SK-N-SH (cell line): ENCODE measurements around the gene NECTIN2. TPM values are rescaled to one million over a fixed set of nuclear protein-coding genes. Genes with fewer than 3 reads are reported as not detected.

Source experiments
- CTCF ChIA-PET: fragments of 300-600, 350-600 bp; formaldehyde crosslinking; extraction: SDS; loops from one replicate; lab custom pipeline; 2021; lab: Yijun Ruan, JAX
- POLR2A ChIA-PET: fragments of 350-600 bp; sonication (Branson Sonifier 250); formaldehyde crosslinking; extraction: SDS; loops from one replicate; lab custom pipeline; 2020; ENCODE audit warnings: antibody characterized with exemption, inconsistent platforms; lab: Yijun Ruan, JAX
- DNase-seq: peaks from one replicate; pipeline ENCODE4 v3.0.0; 2012
- H2AFZ ChIP-seq: fragments of 200-600 bp; sonication (generic); 2 replicates; pipeline ENCODE4 v1.8.1; 2016; ENCODE audit warnings: antibody characterized with exemption, mild to moderate bottlenecking, low read depth
- H3F3A ChIP-seq: fragments of 200-600 bp; sonication (generic); replicated peaks from 2 replicates; pipeline ENCODE3; 2016; ENCODE audit warnings: antibody characterized with exemption, mild to moderate bottlenecking; ENCODE audit not compliant: insufficient read depth
- H3K27ac ChIP-seq, 2 experiments: fragments of 200-500 bp in 1 of 2; fragments of 200-600 bp in 1 of 2; sonication (Bioruptor generic) in 1 of 2; sonication (generic), shearing (Covaris generic) in 1 of 2; 2 replicates each; pipeline versions ENCODE4 v1.5.1 to v1.6.1; 2014 to 2016; ENCODE audit warnings: low read depth in 2 of 2, inconsistent platforms in 1 of 2, low read length in 1 of 2, mild to moderate bottlenecking in 1 of 2, mixed read lengths in 1 of 2
- H3K27me3 ChIP-seq: fragments of 200-600 bp; sonication (generic), shearing (Covaris generic); 2 replicates; pipeline ENCODE4 v1.6.1; 2016; ENCODE audit warnings: mixed run types; ENCODE audit not compliant: insufficient read depth
- H3K36me3 ChIP-seq, 2 experiments: fragments of 200-500 bp in 1 of 2; fragments of 200-600 bp in 1 of 2; sonication (Bioruptor generic) in 1 of 2; sonication (generic) in 1 of 2; replicated peaks in 1 of 2; 2 replicates each; pipeline versions ENCODE3 to v1.5.1; 2014 to 2016; ENCODE audit warnings: low read length in 1 of 2, mild to moderate bottlenecking in 1 of 2; ENCODE audit not compliant: insufficient read depth in 2 of 2, control insufficient read depth in 1 of 2
- H3K4me1 ChIP-seq, 2 experiments: fragments of 200-500 bp in 1 of 2; fragments of 200-600 bp in 1 of 2; sonication (Bioruptor generic) in 1 of 2; sonication (generic), shearing (Covaris generic) in 1 of 2; 2 replicates each; pipeline versions ENCODE4 v1.5.1 to v1.6.1; 2014 to 2016; ENCODE audit warnings: low read depth in 1 of 2, low read length in 1 of 2, mixed run types in 1 of 2; ENCODE audit not compliant: insufficient read depth in 2 of 2, control insufficient read depth in 1 of 2
- H3K4me2 ChIP-seq: fragments of 200-600 bp; sonication (generic), shearing (Covaris generic); 2 replicates; pipeline ENCODE4 v1.6.1; 2017; ENCODE audit warnings: mixed run types
- H3K4me3 ChIP-seq, 2 experiments: fragments of 200-500 bp in 1 of 2; fragments of 200-600 bp in 1 of 2; sonication (Bioruptor generic) in 1 of 2; sonication (generic), shearing (Covaris generic) in 1 of 2; 2 replicates each; pipeline versions ENCODE4 v1.5.1 to v1.8.1; 2014 to 2016; ENCODE audit warnings: low read depth in 2 of 2, inconsistent platforms in 1 of 2, low read length in 1 of 2, mild to moderate bottlenecking in 1 of 2, mixed read lengths in 1 of 2, moderate library complexity in 1 of 2
- H3K79me2 ChIP-seq: fragments of 200-600 bp; sonication (generic); 2 replicates; pipeline ENCODE4 v1.8.1; 2017; ENCODE audit warnings: mild to moderate bottlenecking; ENCODE audit not compliant: insufficient read depth
- H3K9ac ChIP-seq: fragments of 200-600 bp; sonication (generic); 2 replicates; pipeline ENCODE4 v1.6.1; 2017; ENCODE audit warnings: mixed run types
- H3K9me2 ChIP-seq: fragments of 200-600 bp; sonication (generic); 2 replicates; pipeline ENCODE4 v1.6.1; 2017; ENCODE audit warnings: mixed run types
- H3K9me3 ChIP-seq: fragments of 200-600 bp; sonication (generic); 2 replicates; pipeline ENCODE4 v1.6.1; 2017; ENCODE audit warnings: mixed run types, mild to moderate bottlenecking, moderate library complexity
- H4K20me1 ChIP-seq: fragments of 200-600 bp; sonication (generic); 2 replicates; pipeline ENCODE4 v1.6.1; 2017; ENCODE audit warnings: mild to moderate bottlenecking, mixed run types; ENCODE audit not compliant: insufficient read depth
- CHD2 ChIP-seq: fragments of 150-350 bp; IDR thresholded peaks from 2 replicates; pipeline ENCODE4 v1.6.1; 2018; ENCODE audit warnings: low read length; ENCODE audit not compliant: partially characterized antibody
- CTCF ChIP-seq: fragments of 200-600 bp; sonication (generic); IDR thresholded peaks from 2 replicates; pipeline ENCODE4 v1.6.1; 2017; ENCODE audit warnings: antibody characterized with exemption, mild to moderate bottlenecking, moderate library complexity
- EP300 ChIP-seq, 2 experiments: IDR thresholded peaks; 2 replicates each; pipeline versions ENCODE4 v1.4.0 to v1.6.1; 2012; ENCODE audit warnings: borderline replicate concordance in 1 of 2, low read depth in 1 of 2, low read length in 1 of 2
- EZH2phosphoT487 ChIP-seq: fragments of 200-600 bp; sonication (generic); IDR thresholded peaks from 2 replicates; pipeline ENCODE4 v1.6.1; 2017; ENCODE audit warnings: low read depth, mixed run types, mild to moderate bottlenecking, antibody characterized with exemption, moderate library complexity, borderline replicate concordance
- FOXJ3 ChIP-seq: sonication (generic); formaldehyde crosslinking; IDR thresholded peaks from 2 replicates; pipeline ENCODE4 v1.5.1; 2020; ENCODE audit warnings: mild to moderate bottlenecking, missing genetic modification reagents
- FOXM1 ChIP-seq: IDR thresholded peaks from 2 replicates; pipeline ENCODE4 v1.4.0; 2012; ENCODE audit warnings: low read depth, mild to moderate bottlenecking
- GATA2 ChIP-seq: sonication (generic); formaldehyde crosslinking; IDR thresholded peaks from 2 replicates; pipeline ENCODE4 v1.5.0; 2020; ENCODE audit warnings: mild to moderate bottlenecking, missing genetic modification reagents
- MEF2A ChIP-seq: IDR thresholded peaks from 2 replicates; pipeline ENCODE4 v1.4.0; 2012; ENCODE audit warnings: low read depth, borderline replicate concordance
- MXI1 ChIP-seq: IDR thresholded peaks from 2 replicates; pipeline ENCODE4 v1.6.1; 2012; ENCODE audit warnings: mild to moderate bottlenecking, low read depth, low read length, improper control_type of control experiment
- NRF1 ChIP-seq: IDR thresholded peaks from 2 replicates; pipeline ENCODE4 v1.6.1; 2012; ENCODE audit warnings: low read depth, mild to moderate bottlenecking, low read length
- PBX3 ChIP-seq: IDR thresholded peaks from 2 replicates; pipeline ENCODE4; 2012
- RAD21 ChIP-seq: IDR thresholded peaks from 2 replicates; pipeline ENCODE4 v1.6.1; 2012; ENCODE audit warnings: mild to moderate bottlenecking, low read length
- RFX5 ChIP-seq: IDR thresholded peaks from 2 replicates; pipeline ENCODE4 v1.6.1; 2012; ENCODE audit warnings: mild to moderate bottlenecking, improper control_type of control experiment, low read length
- SMC3 ChIP-seq: IDR thresholded peaks from 2 replicates; pipeline ENCODE4 v1.6.1; 2012; ENCODE audit warnings: low read depth, low read length, improper control_type of control experiment
- TAF1 ChIP-seq: IDR thresholded peaks from 2 replicates; pipeline ENCODE4 v1.6.1; 2012; ENCODE audit warnings: low read depth, mild to moderate bottlenecking, low read length, moderate library complexity, borderline replicate concordance
- TEAD4 ChIP-seq: IDR thresholded peaks from 2 replicates; pipeline ENCODE4 v1.4.0; 2012; ENCODE audit warnings: mild to moderate bottlenecking, borderline replicate concordance; ENCODE audit not compliant: insufficient read depth
- YY1 ChIP-seq: IDR thresholded peaks from 2 replicates; pipeline ENCODE4 v1.4.0; 2012; ENCODE audit warnings: low read depth, mild to moderate bottlenecking
- WGBS: methylation state at CpG from one replicate; pipeline ENCODE4 v1.1.6; 2017; ENCODE audit warnings: low lambda C conversion rate; 5-methylcytosine and 5-hydroxymethylcytosine counted together
- polyA plus RNA-seq, 3 experiments: library from polyadenylated mRNA; depleted of rRNA; stranded (reverse); fragments of >200 nt; gene quantifications; 2 replicates each; pipeline ENCODE4 v1.2.3, GENCODE V29; 2012
- TF ChIP-seq, protein P1 (sequence below): fragments of 150-350 bp; IDR thresholded peaks from 2 replicates; pipeline ENCODE4 v1.6.1; 2016; ENCODE audit warnings: mild to moderate bottlenecking, low read depth, low read length

Gene NECTIN2
- polyA plus RNA-seq, 1 of the 3 experiments (the other 2 are of a cell fraction): 121 TPM

DNA sequence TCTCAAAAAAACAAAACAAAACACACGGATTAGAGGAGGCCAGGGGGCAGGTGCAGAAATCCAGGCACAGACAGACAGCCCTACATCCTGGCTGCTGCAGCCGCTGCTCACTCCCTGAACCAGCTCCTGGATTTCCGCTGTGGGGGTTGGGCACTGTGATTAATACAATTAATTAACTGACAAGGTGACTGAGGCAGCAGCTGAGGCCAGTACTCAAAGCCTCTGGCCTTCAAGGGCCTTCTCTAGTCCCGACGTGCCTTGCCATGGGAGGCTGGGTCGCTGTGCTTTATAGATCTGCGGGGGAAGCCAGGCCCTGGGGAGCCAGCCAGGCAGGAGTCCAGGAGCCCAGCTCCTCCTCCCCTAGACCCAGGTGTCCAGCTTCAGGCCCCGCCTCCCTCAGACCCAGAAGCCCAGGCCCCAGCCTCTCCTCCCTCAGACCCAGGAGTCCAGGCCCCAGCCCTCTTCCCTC, 4.6 kb downstream of the NECTIN2 start:
- TF ChIP-seq SMC3 (no peak), MEF2A (no peak), RAD21 (no peak), CHD2 (no peak), TEAD4 (no peak), EP300 (IDR thresholded peaks at IDR 0.05; ENCODE audit: borderline replicate concordance in 1 of 2, low read depth in 1 of 2, low read length in 1 of 2) (no peak)
- CTCF ChIA-PET: interaction anchor here (1.4 to 1.5 kb wide), 2 partner anchors 52 to 127 kb away, joined by 4 to 7 read pairs; no protein-coding TSS in a partner anchor
- 77% methylated on average over 4 of the region's 8 CpGs for whole genome bisulfite sequencing

GRCh38 chr19:44851427-44851826, 5.3 kb downstream of the NECTIN2 start:
- TF ChIP-seq TAF1: no peak
- no peak for TF ChIP-seq MXI1
- no peak for TF ChIP-seq FOXJ3 (CRISPR knock-in tag)
- TF ChIP-seq RFX5: no peak
- TF ChIP-seq EP300 (IDR thresholded peaks at IDR 0.05; ENCODE audit: borderline replicate concordance in 1 of 2, low read depth in 1 of 2, low read length in 1 of 2): no peak
- TF ChIP-seq, all 33 proteins: peak for 0
- CTCF ChIA-PET: interaction anchor here (1.4 to 1.5 kb wide), 2 partner anchors 51 to 128 kb away, joined by 4 to 7 read pairs; no protein-coding TSS in a partner anchor
- POLR2A ChIA-PET: no interaction called here
- no peaks in the 10 kb centered on the region for H3K9me3 ChIP-seq
- no peak for DNase-seq
- no peaks in the 10 kb centered on the region for H3K9me2 ChIP-seq
- H3K79me2 ChIP-seq: peaks cover 97% of the 10 kb centered on the region
- H3F3A ChIP-seq: peaks cover 15% of the 10 kb centered on the region
- peaks cover 73% of the 10 kb centered on the region for H4K20me1 ChIP-seq
- no peak overlapping the region for H3K4me3 ChIP-seq
- H2AFZ ChIP-seq: no peak overlapping the region
- 79% methylated on average over 2 of the region's 2 CpGs for WGBS
- H3K36me3 ChIP-seq: peaks cover 0 to 4% of the 10 kb centered on the region in 2 experiments
- H3K27me3 ChIP-seq: no peaks in the 10 kb centered on the region
- no peak overlapping the region for H3K4me2 ChIP-seq
- H3K4me1 ChIP-seq: peaks cover 15 to 19% of the 10 kb centered on the region in 2 experiments; a peak in 3 of 4 replicates
- H3K9ac ChIP-seq: no peak overlapping the region
- no peak overlapping the region for H3K27ac ChIP-seq

More for the DNA sequence above, 4.6 kb downstream of the NECTIN2 start:
- Histone ChIP-seq H3K4me1 (peaks cover 15 to 19% of the 10 kb centered on the region in 2 experiments; a peak in 3 of 4 replicates), H2AFZ (no peak overlapping the region), H3K27ac (no peak overlapping the region), H3K4me3 (no peak overlapping the region), H3K9ac (no peak overlapping the region), H3K9me2 (no peaks in the 10 kb centered on the region), H3K9me3 (no peaks in the 10 kb centered on the region), H3F3A (peaks cover 11% of the 10 kb centered on the region), H3K4me2 (no peak overlapping the region), H4K20me1 (peaks cover 66% of the 10 kb centered on the region), H3K36me3 (peaks cover 0 to 3% of the 10 kb centered on the region in 2 experiments), H3K79me2 (peaks cover 93% of the 10 kb centered on the region), H3K27me3 (no peaks in the 10 kb centered on the region)
- POLR2A ChIA-PET: no interaction called here
- no peak for DNase-seq

DNA sequence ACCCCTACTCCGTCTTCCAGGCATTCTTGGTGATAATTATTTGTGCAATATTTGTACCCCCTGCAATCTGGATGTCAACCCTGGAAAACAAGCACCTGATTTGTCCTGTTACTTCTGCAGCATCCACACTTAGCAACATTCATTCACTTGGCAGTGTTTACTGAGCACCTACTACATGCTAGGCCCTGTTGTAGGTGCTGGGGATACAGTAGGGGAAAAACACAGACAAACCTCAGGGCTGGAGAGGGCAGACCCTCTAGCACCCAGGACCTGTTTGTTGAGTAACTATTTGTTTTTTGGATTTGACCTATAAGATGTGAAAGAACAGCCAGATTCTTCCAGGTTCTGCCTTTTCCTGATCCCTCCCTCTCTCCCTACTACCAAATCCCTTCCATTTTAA, 9.5 kb downstream of the NECTIN2 start:
- no peak overlapping the region for H3K9ac ChIP-seq
- no peak overlapping the region for H2AFZ ChIP-seq
- 96% methylated on average over 1 of the region's 1 CpG for WGBS
- peaks cover 97% of the 10 kb centered on the region for H3K79me2 ChIP-seq
- H3K4me3 ChIP-seq: no peak overlapping the region
- no peak for DNase-seq
- H4K20me1 ChIP-seq: peaks cover 77% of the 10 kb centered on the region
- POLR2A ChIA-PET: no interaction called here
- peaks cover 0 to 1% of the 10 kb centered on the region in 2 experiments; a peak in 1 of 4 replicates for H3K4me1 ChIP-seq
- H3K27me3 ChIP-seq: no peaks in the 10 kb centered on the region
- no peak overlapping the region for H3K27ac ChIP-seq
- H3K9me3 ChIP-seq: no peaks in the 10 kb centered on the region
- CTCF ChIA-PET: no interaction called here
- no peak overlapping the region for H3K4me2 ChIP-seq
- no peaks in the 10 kb centered on the region for H3K9me2 ChIP-seq
- H3K36me3 ChIP-seq: peaks cover 0 to 13% of the 10 kb centered on the region in 2 experiments
- peaks cover 4% of the 10 kb centered on the region for H3F3A ChIP-seq
- TF ChIP-seq PBX3: no peak
- no peak for TF ChIP-seq EP300 (IDR thresholded peaks at IDR 0.05; ENCODE audit: borderline replicate concordance in 1 of 2, low read depth in 1 of 2, low read length in 1 of 2)
- no peak for TF ChIP-seq YY1
- no peak for TF ChIP-seq NRF1
- TF ChIP-seq, protein P1, sequence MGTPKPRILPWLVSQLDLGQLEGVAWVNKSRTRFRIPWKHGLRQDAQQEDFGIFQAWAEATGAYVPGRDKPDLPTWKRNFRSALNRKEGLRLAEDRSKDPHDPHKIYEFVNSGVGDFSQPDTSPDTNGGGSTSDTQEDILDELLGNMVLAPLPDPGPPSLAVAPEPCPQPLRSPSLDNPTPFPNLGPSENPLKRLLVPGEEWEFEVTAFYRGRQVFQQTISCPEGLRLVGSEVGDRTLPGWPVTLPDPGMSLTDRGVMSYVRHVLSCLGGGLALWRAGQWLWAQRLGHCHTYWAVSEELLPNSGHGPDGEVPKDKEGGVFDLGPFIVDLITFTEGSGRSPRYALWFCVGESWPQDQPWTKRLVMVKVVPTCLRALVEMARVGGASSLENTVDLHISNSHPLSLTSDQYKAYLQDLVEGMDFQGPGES: no peak
- TF ChIP-seq EZH2phosphoT487: no peak
- no peak for TF ChIP-seq GATA2 (CRISPR knock-in tag)
- TF ChIP-seq FOXM1: no peak
- no peak for TF ChIP-seq TEAD4
- TF ChIP-seq FOXJ3 (CRISPR knock-in tag): no peak
- no peak for TF ChIP-seq RAD21
- TF ChIP-seq CTCF: no peak
